ENCODE results near the gene TMEM170B.

TMEM170B gene

DNA sequence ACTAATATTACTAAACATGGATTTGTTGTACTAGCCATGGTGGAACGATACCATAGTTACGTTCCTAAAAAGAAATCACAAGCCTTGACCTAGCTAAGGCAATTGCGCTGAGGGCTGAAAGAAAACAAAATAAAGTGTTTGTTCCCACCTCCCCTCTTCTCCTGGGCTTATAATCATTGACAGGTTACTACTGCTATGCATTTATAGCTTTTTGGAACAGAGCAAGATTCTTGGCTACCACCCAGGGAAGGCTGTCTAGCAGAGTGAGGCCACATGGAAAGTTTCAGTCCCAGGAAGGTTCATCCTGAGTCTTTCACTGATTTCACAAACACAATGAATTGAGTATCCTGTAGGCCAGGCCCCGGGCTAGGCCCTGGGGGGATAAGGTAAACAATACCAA, 84.6 kb downstream of the TMEM170B start:
- DNase-seq, result no peak

DNA sequence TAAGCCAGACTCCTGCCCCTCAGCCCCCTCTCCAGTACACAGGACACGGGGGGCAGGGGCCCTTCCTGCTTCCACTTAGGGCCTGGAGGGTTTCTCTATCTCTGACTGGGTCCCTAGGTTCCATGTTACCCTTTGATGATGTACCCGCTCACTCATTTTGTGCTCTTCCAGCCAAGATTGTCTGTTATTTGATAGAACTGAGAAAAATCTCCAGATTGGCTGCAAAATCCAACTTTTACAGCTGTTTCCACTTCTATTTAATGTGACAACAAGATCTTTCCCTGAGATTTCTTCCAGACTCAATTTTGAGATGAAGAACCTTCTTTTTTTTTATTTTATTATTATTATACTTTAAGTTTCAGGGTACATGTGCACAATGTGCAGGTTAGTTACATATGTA, 85.7 kb downstream of the TMEM170B start:
- no peak for DNase-seq

DNA sequence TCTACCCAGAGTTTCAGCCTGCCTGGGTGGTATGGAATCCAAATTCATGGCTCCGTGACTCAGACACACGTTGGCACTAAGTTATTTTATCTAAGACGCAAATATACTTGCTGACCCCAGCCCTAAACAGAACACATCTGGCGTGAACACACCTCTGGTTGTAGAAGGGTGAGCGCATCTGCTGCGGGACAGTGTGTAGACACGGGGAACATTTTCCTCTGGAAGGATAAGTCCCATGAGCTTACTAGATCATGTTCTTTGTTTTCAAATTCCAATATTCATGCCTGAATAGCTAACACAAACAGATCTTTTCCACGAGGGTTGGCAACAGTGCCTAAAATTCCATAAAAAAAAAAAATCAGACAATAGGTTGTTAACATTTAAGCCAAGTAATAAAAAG, 87.8 kb downstream of the TMEM170B start:
- no peak for DNase-seq

DNA sequence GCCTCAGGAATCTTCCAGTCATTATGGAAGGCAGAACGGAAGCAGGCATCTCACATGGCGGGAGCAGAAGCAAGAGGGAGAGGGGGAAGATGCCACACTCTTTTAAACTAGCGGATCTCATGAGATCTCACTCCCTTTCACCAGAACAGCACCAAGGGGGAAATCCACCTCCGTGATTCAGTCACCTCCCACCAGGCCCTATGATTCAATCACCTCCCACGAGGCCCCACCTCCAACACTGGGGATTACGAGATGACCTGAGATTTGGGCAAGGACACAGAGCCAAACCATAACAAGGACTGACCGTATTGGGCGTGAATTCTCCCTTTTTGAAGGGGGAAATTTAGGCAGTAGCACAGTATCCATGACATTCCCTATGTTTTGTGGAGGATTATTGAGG, 88.8 kb downstream of the TMEM170B start:
- DNase-seq, result no peak

DNA sequence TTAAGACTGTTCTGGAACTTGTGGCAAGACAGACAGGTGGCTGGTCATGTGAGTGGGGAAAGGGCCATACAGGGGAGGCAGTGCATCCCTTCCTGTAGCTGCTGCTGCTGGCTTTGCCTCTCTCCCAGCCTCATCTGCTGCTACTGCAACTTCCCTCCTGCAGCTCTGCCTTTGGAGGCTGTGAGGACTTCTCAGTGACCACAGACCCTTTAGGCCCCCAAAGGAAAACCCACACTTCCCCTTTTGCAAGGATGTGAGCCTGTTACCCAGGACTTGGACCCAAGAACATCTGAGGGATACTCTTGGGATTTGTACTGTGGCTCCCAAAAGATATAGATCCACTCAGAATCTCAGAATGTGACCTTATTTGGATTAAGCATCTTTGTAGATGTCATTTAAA, 91.0 kb downstream of the TMEM170B start:
- no peak for DNase-seq

DNA sequence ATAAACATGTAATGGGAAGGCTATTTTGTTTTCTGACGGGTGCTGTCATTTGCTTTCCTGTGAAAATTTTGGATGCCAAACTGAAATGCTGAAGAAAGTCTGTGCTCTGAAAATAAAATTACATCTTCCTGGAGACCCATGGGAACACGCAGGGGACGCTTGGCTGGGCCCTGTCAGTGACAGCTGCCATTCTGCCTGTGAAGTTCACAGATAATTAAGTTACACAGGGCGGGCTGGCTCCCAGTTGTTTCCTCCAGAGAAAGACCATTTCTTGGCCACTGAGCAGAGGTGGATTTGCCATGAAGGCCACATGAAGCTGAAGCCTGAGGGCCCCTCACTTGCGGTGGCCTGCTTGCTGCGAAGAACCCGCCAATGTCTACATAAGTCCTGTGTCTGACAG, 93.5 kb downstream of the TMEM170B start:
- no peak for DNase-seq

DNA sequence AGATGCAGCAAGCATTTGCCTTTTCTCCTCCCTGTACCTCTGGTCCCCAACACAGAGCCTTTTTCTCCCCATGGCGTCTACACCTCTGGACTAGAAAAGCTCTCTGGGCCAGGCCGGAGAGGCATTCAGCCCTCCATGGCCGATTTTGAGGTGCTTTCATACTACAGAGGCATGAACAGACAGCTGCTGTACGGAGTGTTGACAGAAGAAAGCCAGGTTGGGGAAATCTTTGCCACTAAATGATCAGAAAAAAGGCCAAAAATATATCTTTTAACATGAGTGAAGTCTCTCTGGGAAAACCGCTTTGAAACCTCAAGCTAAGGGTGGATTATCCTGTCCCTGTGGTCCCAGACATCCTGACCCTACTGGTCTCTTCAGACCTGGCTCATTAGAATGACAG, 94.0 kb downstream of the TMEM170B start:
- no peak for DNase-seq

DNA sequence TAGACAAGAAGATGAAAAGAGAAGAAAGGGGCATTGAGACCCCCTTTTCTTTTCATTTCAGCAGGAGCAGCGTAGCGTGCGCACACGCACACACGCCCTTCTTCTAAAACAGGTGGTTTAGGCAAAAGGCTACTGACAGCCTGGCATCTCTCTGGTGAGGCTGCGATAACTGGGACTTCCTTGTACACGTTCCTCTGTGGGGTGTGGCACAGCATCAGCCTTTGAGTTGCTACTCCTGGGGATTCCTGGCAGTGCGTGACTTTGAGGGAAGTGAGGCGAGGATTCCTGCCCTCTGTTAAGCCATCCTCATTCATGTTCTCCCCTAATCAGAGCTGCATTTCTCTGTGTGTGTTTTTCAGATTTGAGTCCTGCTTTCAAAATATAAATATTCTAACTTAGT, 94.7 kb downstream of the TMEM170B start:
- DNase-seq, result no peak

DNA sequence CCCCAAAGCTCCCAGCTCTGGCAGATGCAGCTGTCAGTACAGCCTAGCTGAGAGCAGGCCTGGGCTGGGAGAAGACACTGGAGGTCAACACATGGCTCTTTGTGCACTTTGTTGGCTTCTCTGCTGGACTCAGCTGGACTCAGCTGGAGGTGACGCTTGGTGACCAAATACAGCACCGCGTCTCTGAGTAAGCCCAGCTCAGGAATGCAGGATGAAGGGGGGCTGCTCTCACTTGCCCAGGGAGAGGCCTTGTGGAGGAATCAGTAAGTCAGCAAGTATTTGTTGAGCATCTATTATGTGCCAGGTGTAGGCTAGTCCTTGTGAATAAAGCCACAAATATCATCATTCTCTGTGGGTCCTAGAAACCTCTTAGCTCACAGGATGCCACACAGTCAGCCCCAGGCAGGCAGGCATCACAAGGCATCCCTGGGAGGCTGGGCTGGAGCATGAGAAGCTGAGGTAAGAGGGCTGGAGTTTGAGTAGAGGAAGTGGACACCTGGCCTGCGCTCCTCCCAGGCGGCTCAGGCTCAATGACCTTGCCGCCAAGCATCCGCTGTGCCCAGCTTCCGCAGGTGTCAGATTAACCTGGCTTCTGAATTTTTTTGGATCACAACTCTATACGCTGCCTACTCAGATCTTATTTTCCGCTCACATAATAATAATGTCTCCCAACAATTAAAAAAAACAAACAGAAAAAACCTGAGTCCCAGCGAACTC, 95.4 kb downstream of the TMEM170B start:
- no peak for DNase-seq

Data from NK-92 treated with Interleukin-12 subunit alpha and Interleukin-12 subunit beta, amount 100 ng/mL, for 24 hours (cell line).